ENCODE data around the gene CRMP1.

GRCh38 chr4:5893591-5893990 is 705 bp upstream of the CRMP1 start:
- no peak for TF ChIP-seq CTCF (conservative IDR thresholded peaks at IDR 0.05)
- TF ChIP-seq EZH2 (IDR thresholded peaks at IDR 0.05; ENCODE audit: low read depth), result no peak

All from PC-9 (cell line).